Astrocyte (in vitro differentiated cells and primary cell): ENCODE measurements around the gene SRBD1.

ENCODE experiments used
- EZH2 ChIP-seq: IDR thresholded peaks from 2 replicates; pipeline ENCODE4 v1.6.1; 2012; ENCODE audit warnings: mild to moderate bottlenecking, low read length, inconsistent platforms; ENCODE audit not compliant: insufficient read depth
- TF ChIP-seq, protein P1 (sequence below): IDR thresholded peaks from 2 replicates; pipeline ENCODE4 v1.5.1; 2011; ENCODE audit warnings: low read depth, mild to moderate bottlenecking, inconsistent platforms, low read length, moderate library complexity; ENCODE audit not compliant: insufficient read depth

DNA sequence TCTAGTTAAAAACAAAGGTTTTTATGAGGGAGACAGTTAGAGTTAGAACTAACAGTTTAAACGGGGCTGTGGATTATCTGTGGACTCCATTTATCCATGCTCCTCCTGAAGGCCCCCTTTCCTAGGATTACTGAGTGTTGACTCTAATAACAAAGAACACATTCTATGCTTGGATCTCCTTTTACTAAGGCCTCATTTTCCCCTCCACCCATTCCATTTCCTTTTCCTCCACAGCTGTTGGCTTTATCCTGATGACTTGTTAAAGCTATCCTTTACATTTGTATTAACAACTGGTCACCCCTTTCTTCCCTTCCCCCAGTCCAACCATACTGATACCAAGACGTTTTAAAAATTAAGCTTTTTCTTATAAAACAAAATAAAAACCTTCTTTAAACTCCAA lies 220.6 kb downstream of the SRBD1 start:
- TF ChIP-seq, protein P1, sequence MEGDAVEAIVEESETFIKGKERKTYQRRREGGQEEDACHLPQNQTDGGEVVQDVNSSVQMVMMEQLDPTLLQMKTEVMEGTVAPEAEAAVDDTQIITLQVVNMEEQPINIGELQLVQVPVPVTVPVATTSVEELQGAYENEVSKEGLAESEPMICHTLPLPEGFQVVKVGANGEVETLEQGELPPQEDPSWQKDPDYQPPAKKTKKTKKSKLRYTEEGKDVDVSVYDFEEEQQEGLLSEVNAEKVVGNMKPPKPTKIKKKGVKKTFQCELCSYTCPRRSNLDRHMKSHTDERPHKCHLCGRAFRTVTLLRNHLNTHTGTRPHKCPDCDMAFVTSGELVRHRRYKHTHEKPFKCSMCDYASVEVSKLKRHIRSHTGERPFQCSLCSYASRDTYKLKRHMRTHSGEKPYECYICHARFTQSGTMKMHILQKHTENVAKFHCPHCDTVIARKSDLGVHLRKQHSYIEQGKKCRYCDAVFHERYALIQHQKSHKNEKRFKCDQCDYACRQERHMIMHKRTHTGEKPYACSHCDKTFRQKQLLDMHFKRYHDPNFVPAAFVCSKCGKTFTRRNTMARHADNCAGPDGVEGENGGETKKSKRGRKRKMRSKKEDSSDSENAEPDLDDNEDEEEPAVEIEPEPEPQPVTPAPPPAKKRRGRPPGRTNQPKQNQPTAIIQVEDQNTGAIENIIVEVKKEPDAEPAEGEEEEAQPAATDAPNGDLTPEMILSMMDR: no peak
- no peak for TF ChIP-seq EZH2
